H1 (cell line): ENCODE measurements around the gene MAPK9.

Source experiments
- BCL11A ChIP-seq, 2 experiments: IDR thresholded peaks; one replicate each; pipeline ENCODE4 v1.6.1; 2011; ENCODE audit warnings: low read depth in 2 of 2, low read length in 2 of 2, mild to moderate bottlenecking in 2 of 2
- GTF2F1 ChIP-seq: IDR thresholded peaks from 2 replicates; pipeline ENCODE4 v1.6.1; 2012; ENCODE audit warnings: low read depth, low read length, improper control_type of control experiment, borderline replicate concordance
- HDAC6 ChIP-seq: IDR thresholded peaks from one replicate; pipeline ENCODE4 v1.7.1; 2012; ENCODE audit warnings: low read depth, mild to moderate bottlenecking, inconsistent platforms, low read length, moderate library complexity
- KDM1A ChIP-seq: fragments of 200-600, 300-600 bp; sonication (generic); IDR thresholded peaks from 2 replicates; pipeline ENCODE4 v1.7.1; 2016; ENCODE audit warnings: mild to moderate bottlenecking, low read length, borderline replicate concordance
- POLR2AphosphoS5 ChIP-seq: IDR thresholded peaks from 2 replicates; pipeline ENCODE4 v1.6.1; 2011; ENCODE audit warnings: low read depth, low read length
- SIN3A ChIP-seq, 2 experiments: IDR thresholded peaks in 1 of 2; conservative IDR thresholded peaks in 1 of 2; 2 replicates each; pipeline ENCODE4 v1.6.1; 2011 to 2012; ENCODE audit warnings: low read length in 2 of 2, improper control_type of control experiment in 1 of 2, low read depth in 1 of 2, mild to moderate bottlenecking in 1 of 2
- SP1 ChIP-seq: IDR thresholded peaks from 2 replicates; pipeline ENCODE4 v1.6.1; 2011; ENCODE audit warnings: low read depth, low read length
- SP2 ChIP-seq: IDR thresholded peaks from 2 replicates; pipeline ENCODE4 v1.6.1; 2012; ENCODE audit warnings: mild to moderate bottlenecking, low read length, inconsistent platforms
- TAF1 ChIP-seq: IDR thresholded peaks from 2 replicates; pipeline ENCODE4 v1.6.1; 2011; ENCODE audit warnings: mild to moderate bottlenecking, low read depth, low read length
- TF ChIP-seq, protein P1 (sequence below), 3 experiments: IDR thresholded peaks; 1 replicate in 2 of 3; 2 replicates in 1 of 3; pipeline versions ENCODE4 v1.5.1 to v1.6.1; 2011; ENCODE audit warnings: low read length in 3 of 3, mild to moderate bottlenecking in 3 of 3, inconsistent platforms in 2 of 3, low read depth in 1 of 3, moderate library complexity in 1 of 3; ENCODE audit not compliant: insufficient read depth in 1 of 3; ENCODE audit errors: control extremely low read depth in 1 of 3

DNA sequence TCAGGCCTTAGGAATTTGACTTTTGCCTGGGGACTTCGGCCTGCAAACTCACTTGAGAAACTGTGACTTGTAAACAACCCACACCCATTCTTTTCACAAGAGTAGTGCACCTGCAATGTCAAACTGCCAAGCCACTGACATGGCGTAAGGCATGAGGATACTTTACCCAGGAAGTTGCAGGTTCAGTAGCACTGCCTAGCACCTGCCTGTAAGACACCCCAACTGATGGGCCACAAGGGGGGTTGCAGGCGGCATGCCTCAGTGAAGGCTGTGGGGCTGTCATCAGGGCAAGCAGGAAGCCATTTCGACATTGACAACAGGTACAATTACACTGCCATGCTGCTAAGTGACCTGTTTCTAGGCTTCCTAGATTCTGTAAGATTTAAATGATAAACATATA, 41.6 kb downstream of the MAPK9 start:
- TF ChIP-seq SIN3A (conservative IDR thresholded peaks at IDR 0.05 in 1 of 2, IDR thresholded peaks at IDR 0.05 in 1 of 2; ENCODE audit: low read depth in 1 of 2, low read length in 2 of 2) (no peak), GTF2F1 (no peak), BCL11A (IDR thresholded peaks at IDR 0.05; ENCODE audit: low read depth in 2 of 2, low read length in 2 of 2) (no peak), TAF1 (no peak), SP1 (no peak), POLR2AphosphoS5 (no peak), KDM1A (no peak), HDAC6 (no peak), SP2 (no peak)
- TF ChIP-seq, protein P1, sequence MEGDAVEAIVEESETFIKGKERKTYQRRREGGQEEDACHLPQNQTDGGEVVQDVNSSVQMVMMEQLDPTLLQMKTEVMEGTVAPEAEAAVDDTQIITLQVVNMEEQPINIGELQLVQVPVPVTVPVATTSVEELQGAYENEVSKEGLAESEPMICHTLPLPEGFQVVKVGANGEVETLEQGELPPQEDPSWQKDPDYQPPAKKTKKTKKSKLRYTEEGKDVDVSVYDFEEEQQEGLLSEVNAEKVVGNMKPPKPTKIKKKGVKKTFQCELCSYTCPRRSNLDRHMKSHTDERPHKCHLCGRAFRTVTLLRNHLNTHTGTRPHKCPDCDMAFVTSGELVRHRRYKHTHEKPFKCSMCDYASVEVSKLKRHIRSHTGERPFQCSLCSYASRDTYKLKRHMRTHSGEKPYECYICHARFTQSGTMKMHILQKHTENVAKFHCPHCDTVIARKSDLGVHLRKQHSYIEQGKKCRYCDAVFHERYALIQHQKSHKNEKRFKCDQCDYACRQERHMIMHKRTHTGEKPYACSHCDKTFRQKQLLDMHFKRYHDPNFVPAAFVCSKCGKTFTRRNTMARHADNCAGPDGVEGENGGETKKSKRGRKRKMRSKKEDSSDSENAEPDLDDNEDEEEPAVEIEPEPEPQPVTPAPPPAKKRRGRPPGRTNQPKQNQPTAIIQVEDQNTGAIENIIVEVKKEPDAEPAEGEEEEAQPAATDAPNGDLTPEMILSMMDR (IDR thresholded peaks at IDR 0.05; ENCODE audit: control extremely low read depth in 1 of 3, insufficient read depth in 1 of 3, low read depth in 1 of 3, low read length in 3 of 3) = no peak
